MM.1S (cell line): ENCODE data around the gene AKAP13.

Experiments
- CTCF ChIP-seq: fragments of 300-600 bp; sonication (generic); IDR thresholded peaks from 2 replicates; pipeline ENCODE4 v1.5.1; 2016; ENCODE audit warnings: antibody characterized with exemption, low read length, mixed read lengths
- EZH2 ChIP-seq: fragments of 300-600 bp; sonication (generic); optimal IDR thresholded peaks from 2 replicates; pipeline ENCODE3; 2017; ENCODE audit warnings: low read depth, mild to moderate bottlenecking, antibody characterized with exemption, low read length, mixed read lengths
- EZH2phosphoT487 ChIP-seq: fragments of 300-600 bp; sonication (generic); IDR thresholded peaks from 2 replicates; pipeline ENCODE4 v1.6.1; 2018; ENCODE audit warnings: antibody characterized with exemption, low read length

- TF ChIP-seq CTCF (no peak), EZH2 (no peak), EZH2phosphoT487 (no peak)
Measured at GRCh38 chr15:85568261-85568808, 187.9 kb downstream of the AKAP13 start.
